ENCODE results near the gene LCE6A.

The LCE6A gene

GRCh38 chr1:152866321-152866720 is 23.7 kb downstream of the LCE6A start:
- DNase-seq, result no peak
- Mint-ChIP-seq H3K9me3 (peaks cover 17% of the 10 kb centered on the region), H3K4me1 (no peaks in the 10 kb centered on the region), H3K27ac (no peak overlapping the region), H3K27me3 (ENCODE audit: low read depth, poor library complexity) (peaks cover 3% of the 10 kb centered on the region), H3K36me3 (ENCODE audit: low read depth) (no peaks in the 10 kb centered on the region), H3K4me3 (no peak overlapping the region)
- TF ChIP-seq CTCF (IDR thresholded peaks at IDR 0.05), result no peak

DNA sequence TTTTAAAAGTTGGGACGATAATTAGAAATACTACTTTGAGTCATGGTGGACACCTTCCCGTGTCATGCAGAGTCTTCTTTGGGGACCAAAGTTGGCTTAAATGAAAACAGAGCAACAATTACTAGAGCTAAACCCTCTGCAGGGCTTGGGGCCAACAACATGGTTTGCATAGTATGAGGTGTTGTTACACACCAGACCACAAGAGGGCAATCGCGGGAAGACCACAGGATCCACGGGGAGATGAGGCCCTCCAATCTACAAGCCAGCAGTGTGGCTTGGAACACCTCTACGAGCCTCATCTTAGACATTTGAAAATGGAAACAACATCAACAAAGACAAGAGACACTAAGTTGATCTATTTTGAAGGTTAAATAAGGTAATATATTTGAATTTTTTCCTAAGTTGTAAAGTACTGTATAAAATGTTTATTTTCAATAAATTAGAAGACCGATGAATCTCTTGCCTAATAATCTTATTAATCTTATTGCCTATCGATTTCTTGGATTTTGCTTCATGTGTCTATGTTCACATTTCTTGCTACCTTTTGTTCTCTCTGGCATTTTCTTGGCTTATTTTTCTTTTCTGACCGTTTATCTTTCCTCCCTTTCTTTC is 27.3 kb downstream of the LCE6A start:
- DNase-seq, result peak; percentile 74
- Mint-ChIP-seq H3K9me3 (peaks cover 5% of the 10 kb centered on the region), H3K4me3 (no peak overlapping the region), H3K4me1 (no peaks in the 10 kb centered on the region), H3K36me3 (ENCODE audit: low read depth) (no peaks in the 10 kb centered on the region), H3K27ac (no peak overlapping the region), H3K27me3 (ENCODE audit: low read depth, poor library complexity) (peaks cover 9% of the 10 kb centered on the region)
- peak; percentile 66 for TF ChIP-seq CTCF (IDR thresholded peaks at IDR 0.05)

GRCh38 chr1:152870831-152871730 is 28.4 kb downstream of the LCE6A start:
- no peaks in the 10 kb centered on the region for H3K4me1 Mint-ChIP-seq
- no peak overlapping the region for H3K4me3 Mint-ChIP-seq
- peak; percentile 24 for TF ChIP-seq CTCF (IDR thresholded peaks at IDR 0.05)
- DNase-seq, result peak; percentile 12
- peaks cover 9% of the 10 kb centered on the region for H3K27me3 Mint-ChIP-seq (ENCODE audit: low read depth, poor library complexity)
- no peaks in the 10 kb centered on the region for H3K36me3 Mint-ChIP-seq (ENCODE audit: low read depth)
- H3K27ac Mint-ChIP-seq, result no peak overlapping the region
- peaks cover 5% of the 10 kb centered on the region for H3K9me3 Mint-ChIP-seq

- Mint-ChIP-seq H3K27me3 (ENCODE audit: low read depth, poor library complexity) (peaks cover 9% of the 10 kb centered on the region), H3K9me3 (peaks cover 5% of the 10 kb centered on the region), H3K36me3 (ENCODE audit: low read depth) (no peaks in the 10 kb centered on the region), H3K4me1 (no peaks in the 10 kb centered on the region), H3K27ac (no peak overlapping the region), H3K4me3 (no peak overlapping the region)
- no peak for DNase-seq
- no peak for TF ChIP-seq CTCF (IDR thresholded peaks at IDR 0.05)
Measured at GRCh38 chr1:152871731-152872126, 29.1 kb downstream of the LCE6A start.

DNA sequence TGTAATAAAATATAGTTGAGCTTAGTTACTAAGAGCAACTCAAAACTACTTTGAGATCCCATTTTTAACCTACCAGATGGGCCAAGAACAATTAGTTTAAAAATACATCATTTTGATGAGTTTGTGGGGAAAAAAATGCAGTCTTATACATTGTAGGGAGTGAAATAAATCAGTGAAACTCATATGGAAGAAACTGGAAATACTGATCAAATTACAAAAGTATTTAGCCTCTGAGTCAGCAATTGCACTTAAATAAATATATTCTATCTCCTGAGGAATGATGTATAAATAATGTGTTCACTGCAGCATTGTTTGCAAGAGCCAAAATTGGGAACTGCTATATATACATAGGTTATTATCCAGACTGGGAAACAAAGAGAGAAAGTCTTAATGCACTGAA is 30.8 kb downstream of the LCE6A start:
- no peak for DNase-seq
- no peaks in the 10 kb centered on the region for H3K4me1 Mint-ChIP-seq
- no peaks in the 10 kb centered on the region for H3K36me3 Mint-ChIP-seq (ENCODE audit: low read depth)
- no peak for TF ChIP-seq CTCF (IDR thresholded peaks at IDR 0.05)
- no peak overlapping the region for H3K27ac Mint-ChIP-seq
- no peak overlapping the region for H3K4me3 Mint-ChIP-seq
- peaks cover 18% of the 10 kb centered on the region for H3K9me3 Mint-ChIP-seq
- peaks cover 9% of the 10 kb centered on the region for H3K27me3 Mint-ChIP-seq (ENCODE audit: low read depth, poor library complexity)

Data from nephron progenitor cell (in vitro differentiated cells).